Right hindlimb (tissue), 1 donor: ENCODE data around the gene CDC14B.

Source experiments
- DNase-seq: peaks from one replicate; pipeline ENCODE4 v3.0.0-alpha.2; 2018

Gene CDC14B

DNA sequence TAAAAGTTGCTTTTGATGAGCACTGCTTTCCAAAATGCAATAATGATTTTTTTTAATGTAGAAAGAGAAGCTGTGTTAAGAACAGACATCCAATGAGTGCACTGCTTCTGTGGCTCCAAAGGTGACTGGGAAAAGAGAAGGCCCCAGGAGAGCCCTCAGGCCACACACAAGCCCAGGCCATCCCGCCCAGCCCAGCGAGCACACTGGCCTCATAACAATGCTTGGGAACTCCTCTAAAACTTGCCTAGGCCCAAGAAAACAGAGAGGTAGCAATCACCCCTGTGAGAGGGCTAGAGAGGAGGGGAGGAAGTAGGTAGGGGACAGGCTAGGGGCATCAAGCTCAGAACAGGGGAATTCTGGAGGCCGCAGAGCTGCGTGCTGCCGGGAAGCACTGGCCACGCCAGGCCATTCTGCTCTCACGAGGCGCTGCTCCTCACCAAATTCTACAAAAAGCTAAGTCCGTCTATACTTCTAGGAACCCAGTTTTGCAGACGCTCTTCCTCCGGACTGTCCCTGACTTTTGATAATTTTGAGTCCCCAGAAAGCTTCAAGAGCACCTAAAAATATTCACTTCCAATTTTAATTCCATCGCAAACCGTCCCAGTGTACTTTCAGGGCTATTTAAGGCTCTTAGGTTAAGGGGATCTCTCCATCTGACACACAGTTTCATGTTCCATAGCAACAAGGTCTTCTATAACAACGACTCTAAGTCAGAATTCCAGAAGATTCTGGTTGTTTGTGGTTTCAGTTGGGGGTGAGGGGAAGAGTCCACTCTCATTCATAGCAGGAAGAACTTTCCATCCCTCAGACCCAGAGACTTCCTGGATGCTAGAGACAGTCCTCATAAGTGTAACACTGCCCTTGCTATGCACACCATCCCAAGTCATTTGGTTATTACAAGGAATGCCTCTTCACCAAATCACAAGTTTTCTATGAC, 118.7 kb downstream of the CDC14B start:
- DNase-seq = no peak

GRCh38 chr9:96499257-96499656, 120.4 kb downstream of the CDC14B start:
- DNase-seq = no peak

DNA sequence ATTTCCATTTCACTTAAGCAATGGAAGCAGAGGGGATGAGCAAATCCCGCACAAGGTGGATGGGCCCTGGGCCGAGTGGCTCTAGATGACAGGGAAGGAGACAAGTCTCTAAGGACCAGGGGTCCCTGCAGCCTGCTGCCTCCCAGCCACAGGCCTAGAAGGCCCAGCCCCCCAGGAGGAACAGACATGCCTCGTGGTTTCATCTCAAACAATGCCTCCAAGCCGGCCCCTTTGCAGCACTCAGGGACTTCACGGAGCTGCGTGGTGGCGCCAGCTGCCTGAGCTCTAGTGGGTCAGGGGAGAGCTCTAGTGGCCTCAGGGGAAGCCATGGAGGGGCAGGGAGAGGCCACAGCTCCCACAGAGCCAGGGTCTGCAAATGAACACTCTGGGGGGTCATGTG, 120.8 kb downstream of the CDC14B start:
- no peak for DNase-seq

DNA sequence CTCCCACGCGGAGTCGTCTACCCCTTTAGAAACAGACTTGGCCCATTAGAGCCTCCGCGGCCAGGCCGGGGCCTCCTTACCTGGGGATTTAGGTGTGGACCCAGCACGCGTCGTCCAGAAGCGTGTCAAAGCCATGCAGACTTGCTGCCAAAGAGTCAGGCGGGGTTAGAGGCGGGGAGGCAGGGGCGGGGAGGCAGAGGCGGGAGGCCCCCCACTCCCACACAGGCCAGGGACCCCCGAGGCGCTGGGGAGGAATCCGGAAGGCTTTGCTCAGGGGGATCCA, 122.6 kb downstream of the CDC14B start:
- no peak for DNase-seq

DNA sequence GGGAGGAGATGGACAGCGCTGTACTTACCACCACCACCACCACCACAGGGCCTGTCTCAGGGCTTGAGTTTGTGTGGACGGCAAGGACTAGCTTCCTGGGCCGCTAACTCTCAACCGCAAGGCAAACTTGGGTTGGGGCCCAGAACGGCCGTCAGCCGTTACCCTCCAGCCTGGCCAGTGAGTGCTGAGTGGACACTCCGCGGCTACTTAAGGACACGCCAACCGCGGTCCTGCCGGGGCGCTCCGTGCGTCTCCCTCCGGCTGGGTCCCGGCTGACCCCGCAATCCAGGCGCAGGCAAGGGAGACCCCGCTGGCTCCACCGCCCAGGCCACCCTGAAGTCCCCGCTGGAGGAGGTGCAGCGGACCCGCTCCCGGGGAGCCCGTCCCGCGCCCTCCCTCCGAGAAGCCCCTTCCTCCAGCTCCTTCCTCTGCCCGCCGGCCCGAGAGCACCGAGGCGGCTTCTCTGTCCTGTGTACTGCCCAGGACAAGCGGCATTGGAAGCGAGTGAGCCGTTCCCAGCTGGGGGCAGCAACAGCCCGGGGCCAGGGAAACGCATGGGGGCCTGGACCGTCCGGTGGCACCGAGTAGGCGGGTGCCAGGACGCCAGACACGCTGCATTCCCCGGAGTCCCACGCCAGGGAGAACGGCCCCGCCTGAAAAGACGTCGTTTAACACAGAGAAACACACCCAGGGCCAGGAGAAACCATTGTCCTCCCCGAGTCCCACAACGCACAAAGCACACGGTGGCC, 123.1 kb downstream of the CDC14B start:
- DNase-seq = no peak

DNA sequence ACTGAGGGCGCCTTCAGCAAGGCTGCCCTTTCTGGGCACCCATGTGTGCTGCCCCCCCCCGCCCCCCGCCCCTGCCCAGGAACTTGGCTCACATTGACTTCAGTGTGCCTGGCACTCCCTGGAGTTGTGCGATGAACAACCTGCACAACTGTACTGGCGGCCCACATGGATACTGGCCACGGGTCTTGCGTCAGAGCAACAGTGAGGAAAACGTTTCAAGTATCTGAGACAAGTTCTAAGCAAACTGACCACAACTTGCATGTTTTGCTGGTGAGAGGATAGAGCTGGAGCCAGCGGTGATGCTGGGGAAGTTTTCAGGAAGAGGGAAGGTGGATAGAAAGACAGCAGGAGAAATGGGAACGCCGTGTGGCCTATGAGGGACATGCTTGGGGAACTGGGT, 124.3 kb downstream of the CDC14B start:
- DNase-seq = no peak

GRCh38 chr9:96494215-96494800, 125.3 kb downstream of the CDC14B start:
- no peak for DNase-seq

- DNase-seq = no peak
Measured at GRCh38 chr9:96493757-96494156, 125.9 kb downstream of the CDC14B start.

DNA sequence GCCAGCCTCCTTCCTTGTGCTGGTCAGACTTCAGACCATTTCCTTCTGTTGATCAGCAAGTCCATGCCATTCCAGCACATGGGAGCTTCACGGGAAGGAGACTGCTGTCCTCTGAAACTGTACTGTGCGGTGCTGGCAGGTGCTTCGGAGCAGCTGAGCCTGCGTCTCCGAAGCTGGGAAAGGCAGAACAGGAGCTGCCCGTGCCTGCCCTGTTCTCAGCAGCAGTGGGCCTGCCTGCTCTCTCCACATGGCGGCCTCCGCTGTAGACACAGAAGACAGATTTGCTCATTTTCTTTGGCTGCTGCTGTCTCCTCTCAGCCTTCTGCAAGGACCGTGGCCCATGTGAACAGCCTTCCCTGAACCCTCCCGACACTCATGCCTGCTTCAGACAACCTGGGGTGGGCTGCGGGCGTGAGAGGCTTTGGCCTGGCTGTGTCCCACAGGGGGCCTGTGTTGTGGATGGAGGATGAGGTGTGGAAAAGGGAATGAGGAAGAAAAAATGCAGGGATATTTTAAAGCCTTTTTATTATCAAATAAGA, 126.6 kb downstream of the CDC14B start:
- DNase-seq = no peak

GRCh38 chr9:96491880-96492525, 127.6 kb downstream of the CDC14B start:
- DNase-seq = no peak

GRCh38 chr9:96491079-96491879, 128.4 kb downstream of the CDC14B start:
- DNase-seq = no peak

DNA sequence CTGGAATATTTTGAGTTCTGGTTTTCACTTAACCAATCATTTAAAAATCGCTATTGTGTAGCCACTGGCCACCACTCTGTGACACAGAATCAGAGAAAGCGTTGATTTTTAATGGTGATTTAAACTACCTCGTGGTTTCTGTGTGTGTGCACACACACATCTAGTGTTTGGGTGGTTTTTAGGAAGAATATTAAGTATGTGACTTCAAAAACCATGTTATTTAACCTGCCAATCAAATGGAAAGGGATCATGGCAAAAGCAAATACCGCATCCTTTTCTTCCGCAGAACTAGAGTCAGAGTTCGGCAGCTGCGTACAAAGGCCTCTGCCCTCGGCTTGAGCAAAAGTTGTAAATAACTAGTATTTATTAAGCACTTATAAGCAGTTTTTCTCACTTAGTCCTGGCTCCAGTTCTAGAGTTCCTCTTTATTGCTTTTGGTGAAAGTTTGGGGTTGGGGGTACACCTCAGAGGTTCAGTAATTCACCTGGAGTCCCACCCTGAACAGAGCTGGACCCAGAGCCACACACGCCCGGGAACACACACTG, 129.0 kb downstream of the CDC14B start:
- no peak for DNase-seq

GRCh38 chr9:96489482-96489979, 130.1 kb downstream of the CDC14B start:
- DNase-seq = no peak

GRCh38 chr9:96487949-96488348, 131.7 kb downstream of the CDC14B start:
- no peak for DNase-seq

DNA sequence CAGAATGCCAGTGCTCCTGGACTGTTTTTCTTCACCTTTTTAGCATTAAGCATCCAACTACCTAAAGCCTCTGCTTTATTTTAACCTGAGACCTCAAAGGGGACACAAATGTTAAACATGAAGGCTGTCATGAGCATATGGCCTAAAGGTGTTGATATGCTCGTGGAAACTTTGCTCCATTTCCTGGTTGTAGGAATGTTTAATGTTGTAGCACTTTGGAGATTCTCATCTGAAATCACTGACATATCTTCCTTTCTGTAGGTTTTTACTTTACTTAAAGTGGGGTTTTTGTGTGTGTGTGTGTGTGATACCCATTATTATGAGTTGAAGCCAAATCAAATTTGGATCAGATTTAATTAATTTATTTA, 132.6 kb downstream of the CDC14B start:
- no peak for DNase-seq

DNA sequence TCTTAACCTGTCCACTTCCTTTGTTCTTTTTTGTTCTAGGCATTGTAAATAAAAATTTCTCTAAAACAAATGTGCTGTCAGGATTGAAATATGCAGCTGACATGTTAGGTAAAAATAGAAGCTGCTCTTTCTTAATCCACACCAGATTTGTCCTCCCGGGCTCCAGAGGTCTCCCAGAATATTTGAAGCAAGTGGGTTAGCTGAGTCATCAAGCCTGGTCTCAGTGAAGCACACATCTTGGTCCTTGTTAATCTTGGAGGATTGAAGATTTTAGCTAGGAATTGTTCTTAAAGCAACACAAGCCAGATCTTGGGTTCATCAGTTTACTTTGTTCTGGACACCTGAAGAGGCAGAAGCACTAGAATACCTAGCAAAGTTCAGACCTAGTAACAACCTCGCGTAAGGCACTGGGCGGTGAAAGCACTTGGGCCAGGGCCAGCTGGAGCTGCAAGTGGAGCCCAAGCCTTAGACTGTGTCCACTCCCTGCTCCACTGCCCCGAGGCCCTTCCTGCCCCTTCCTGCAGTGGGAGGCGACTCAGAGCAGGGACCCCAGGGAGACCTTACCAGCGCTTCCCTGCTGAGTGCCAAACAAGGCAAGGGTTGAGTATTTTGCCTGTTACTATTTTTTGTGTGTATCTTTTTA, 133.1 kb downstream of the CDC14B start:
- no peak for DNase-seq

- no peak for DNase-seq
Measured at GRCh38 chr9:96485280-96485679, 134.4 kb downstream of the CDC14B start.

DNA sequence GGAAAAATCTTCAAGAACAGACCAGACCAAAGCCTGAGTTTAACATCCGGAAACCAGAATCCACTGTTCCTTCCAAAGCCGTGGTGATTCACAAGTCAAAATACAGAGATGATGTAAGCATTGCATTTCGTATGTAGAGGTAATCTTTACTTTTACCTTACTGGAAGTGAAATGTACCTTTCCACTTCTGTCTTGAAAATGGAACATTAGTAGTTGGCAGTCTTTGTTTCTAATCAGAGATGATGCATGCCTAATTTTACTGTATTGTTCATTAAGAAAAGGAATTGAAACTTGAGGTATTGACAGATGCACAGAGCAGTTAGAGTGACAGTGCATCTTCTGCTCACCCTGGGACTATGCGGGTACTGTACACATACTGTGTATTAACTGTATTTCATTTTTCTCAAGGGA, 135.1 kb downstream of the CDC14B start:
- DNase-seq = no peak

DNA sequence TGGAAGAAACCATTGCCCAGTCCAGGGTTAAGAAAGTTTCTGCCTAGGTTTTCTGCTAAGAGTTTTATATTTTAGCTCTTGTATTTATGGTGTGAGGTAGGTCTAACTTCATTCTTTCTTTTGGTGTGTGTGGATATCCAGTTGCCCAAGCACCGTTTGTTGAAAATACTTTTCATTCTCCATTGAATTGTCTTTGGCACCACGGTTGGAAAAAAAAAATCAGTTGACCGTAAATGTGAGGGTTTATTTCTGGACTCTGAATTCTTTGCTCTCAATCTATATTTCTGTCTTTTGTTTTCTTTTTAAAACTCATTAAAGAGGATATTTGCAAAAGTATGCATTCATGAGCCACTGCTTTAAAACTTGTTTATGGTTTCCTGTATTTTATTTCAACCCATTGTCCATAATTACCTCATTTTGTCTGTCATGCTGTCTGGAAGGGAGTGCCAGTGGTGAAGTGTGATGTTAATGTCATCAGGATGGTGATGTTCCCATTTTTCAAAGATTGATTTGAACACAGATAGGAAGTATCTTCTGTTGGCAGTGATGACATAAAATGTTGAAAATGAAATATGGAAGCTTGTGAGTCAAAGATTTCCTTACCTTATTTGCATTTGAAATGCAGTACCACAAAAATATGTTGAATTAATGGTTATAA, 135.8 kb downstream of the CDC14B start:
- DNase-seq = no peak

GRCh38 chr9:96483197-96483596, 136.4 kb downstream of the CDC14B start:
- no peak for DNase-seq

DNA sequence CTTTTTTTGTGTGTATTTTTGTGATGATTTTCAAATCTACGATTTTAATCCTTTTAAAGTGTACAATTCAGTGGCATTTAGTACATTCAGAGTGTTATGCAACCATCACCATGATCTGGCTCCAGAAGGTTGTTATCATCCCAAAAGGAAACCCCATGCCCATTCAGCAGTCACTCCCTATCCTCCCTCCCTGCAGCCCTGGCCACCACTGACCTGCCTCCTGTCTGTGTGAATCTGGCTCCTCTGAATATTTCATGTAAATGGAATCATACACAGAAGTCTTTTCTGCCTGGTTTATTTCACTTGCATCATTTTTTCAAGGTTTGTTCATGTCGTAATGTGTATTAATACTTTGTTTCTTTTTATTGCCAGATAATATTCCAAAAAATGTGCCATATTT, 137.2 kb downstream of the CDC14B start:
- DNase-seq = no peak
